HG03066 (cell line): ENCODE data around the gene AMOTL2.

Experiments
- ATAC-seq: cut with Tn5 transposase; IDR thresholded peaks from one replicate; pipeline ENCODE4 v1.9.1; 2021; ENCODE audit warnings: low read depth; ENCODE audit not compliant: unreplicated experiment

The AMOTL2 gene

GRCh38 chr3:134355416-134355815, 18.8 kb downstream of the AMOTL2 start:
- ATAC-seq, result no peak

GRCh38 chr3:134354612-134355251, 19.5 kb downstream of the AMOTL2 start:
- ATAC-seq, result no peak

- ATAC-seq, result no peak
These were observed 20.2 kb downstream of the AMOTL2 start for GRCh38 chr3:134353831-134354611.

- ATAC-seq, result no peak
These were observed 20.9 kb downstream of the AMOTL2 start for GRCh38 chr3:134353171-134353825.

GRCh38 chr3:134352031-134352671, 22.1 kb downstream of the AMOTL2 start:
- no peak for ATAC-seq

GRCh38 chr3:134351427-134351826, 22.8 kb downstream of the AMOTL2 start:
- no peak for ATAC-seq

GRCh38 chr3:134350861-134351311, 23.4 kb downstream of the AMOTL2 start:
- no peak for ATAC-seq

GRCh38 chr3:134350266-134350665, 24.0 kb downstream of the AMOTL2 start:
- ATAC-seq, result no peak

GRCh38 chr3:134348524-134348923, 25.7 kb downstream of the AMOTL2 start:
- no peak for ATAC-seq

- no peak for ATAC-seq
These were observed 26.7 kb downstream of the AMOTL2 start for GRCh38 chr3:134347551-134347950.

GRCh38 chr3:134346744-134347143, 27.5 kb downstream of the AMOTL2 start:
- no peak for ATAC-seq

GRCh38 chr3:134345202-134345601, 29.0 kb downstream of the AMOTL2 start:
- no peak for ATAC-seq

- ATAC-seq, result no peak
These were observed 29.7 kb downstream of the AMOTL2 start for GRCh38 chr3:134344560-134344959.

- ATAC-seq, result no peak
These were observed 32.0 kb downstream of the AMOTL2 start for GRCh38 chr3:134342259-134342658.

GRCh38 chr3:134341389-134341788, 32.9 kb downstream of the AMOTL2 start:
- no peak for ATAC-seq

GRCh38 chr3:134340982-134341365, 33.3 kb downstream of the AMOTL2 start:
- ATAC-seq, result no peak

GRCh38 chr3:134340362-134340981, 33.8 kb downstream of the AMOTL2 start:
- no peak for ATAC-seq

GRCh38 chr3:134339913-134340312, 34.3 kb downstream of the AMOTL2 start:
- no peak for ATAC-seq

GRCh38 chr3:134339331-134339730, 34.9 kb downstream of the AMOTL2 start:
- no peak for ATAC-seq

- no peak for ATAC-seq
These were observed 35.6 kb downstream of the AMOTL2 start for GRCh38 chr3:134338516-134339261.
